Neural progenitor cell (in vitro differentiated cells): Measurements from ENCODE around the gene HOXD12.

ENCODE experiments used
- CTCF ChIP-seq: fragments of 200-600 bp; sonication (generic); IDR thresholded peaks from 2 replicates; pipeline ENCODE4 v1.5.1; 2017; ENCODE audit warnings: antibody characterized with exemption, mild to moderate bottlenecking
- EZH2phosphoT487 ChIP-seq: fragments of 200-600 bp; sonication (generic); IDR thresholded peaks from 2 replicates; pipeline ENCODE4 v1.6.1; 2017; ENCODE audit warnings: antibody characterized with exemption

- peak; percentile 45 for TF ChIP-seq CTCF
- peak; percentile 93 for TF ChIP-seq EZH2phosphoT487
Observed at GRCh38 chr2:176115883-176116813, 16.6 kb downstream of the HOXD12 start, which contains the start of gene HOXD10.
